NCI-H2171 treated with DMSO at 0.1 percent for 48 hours (cell line): ENCODE measurements around the gene HOXD12.
A peak's percentile ranks its signal among the peaks of the same experiment; 100 is the strongest.

Experiments
- DNase-seq: peaks from one replicate; lab custom pipeline; 2025; lab: John Stamatoyannopoulos, UW

The HOXD12 gene

DNA sequence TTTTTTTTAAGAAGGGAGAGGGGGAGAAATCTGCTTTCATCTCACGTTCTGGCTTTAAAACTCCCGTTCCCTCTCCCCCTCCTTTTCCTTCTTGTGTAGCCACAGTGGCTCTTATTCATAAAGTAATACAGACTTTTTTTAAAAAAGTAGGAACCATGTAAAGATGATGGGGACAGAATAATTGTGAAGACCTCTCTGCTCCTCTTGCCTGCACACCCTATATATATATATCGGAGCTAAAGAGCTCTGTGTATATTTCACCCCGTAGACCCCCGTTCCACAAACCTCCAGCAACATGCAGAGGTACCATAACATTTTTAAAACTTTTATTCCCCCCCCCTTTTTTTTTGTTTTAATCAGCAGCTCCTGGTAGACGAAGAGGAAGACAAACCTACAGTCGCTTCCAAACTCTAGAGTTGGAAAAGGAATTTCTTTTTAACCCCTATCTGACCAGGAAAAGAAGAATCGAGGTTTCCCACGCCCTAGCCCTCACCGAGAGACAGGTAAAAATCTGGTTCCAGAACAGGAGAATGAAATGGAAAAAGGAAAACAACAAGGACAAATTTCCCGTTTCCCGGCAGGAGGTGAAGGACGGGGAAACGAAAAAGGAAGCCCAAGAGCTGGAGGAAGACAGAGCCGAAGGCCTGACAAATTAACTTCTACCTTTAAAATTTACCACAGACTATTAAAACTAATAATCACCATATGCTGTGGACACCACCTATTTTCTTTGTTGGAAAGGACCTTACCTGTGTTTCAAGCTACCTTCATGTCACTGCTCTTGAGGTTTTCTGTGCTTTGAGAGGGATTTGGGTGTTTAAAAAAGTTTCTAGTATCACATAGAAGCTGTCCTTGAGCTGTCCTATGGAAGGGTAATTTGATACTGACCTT is 31.6 kb downstream of the HOXD12 start:
- no peak for DNase-seq

DNA sequence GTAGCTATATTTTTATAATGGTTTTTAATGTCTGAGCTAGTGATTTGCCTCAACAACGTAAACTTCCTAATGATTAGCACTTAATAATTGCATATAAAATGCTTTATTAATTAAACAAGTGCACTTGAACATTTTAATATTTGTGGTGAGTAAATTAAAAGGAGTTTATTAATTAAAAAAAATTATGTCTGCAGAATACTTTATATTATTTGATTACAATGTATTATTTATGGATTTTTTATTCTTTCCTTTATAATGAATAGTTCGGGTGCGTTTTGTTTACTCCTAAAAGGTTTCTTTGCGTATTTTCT is 32.2 kb downstream of the HOXD12 start:
- no peak for DNase-seq

DNA sequence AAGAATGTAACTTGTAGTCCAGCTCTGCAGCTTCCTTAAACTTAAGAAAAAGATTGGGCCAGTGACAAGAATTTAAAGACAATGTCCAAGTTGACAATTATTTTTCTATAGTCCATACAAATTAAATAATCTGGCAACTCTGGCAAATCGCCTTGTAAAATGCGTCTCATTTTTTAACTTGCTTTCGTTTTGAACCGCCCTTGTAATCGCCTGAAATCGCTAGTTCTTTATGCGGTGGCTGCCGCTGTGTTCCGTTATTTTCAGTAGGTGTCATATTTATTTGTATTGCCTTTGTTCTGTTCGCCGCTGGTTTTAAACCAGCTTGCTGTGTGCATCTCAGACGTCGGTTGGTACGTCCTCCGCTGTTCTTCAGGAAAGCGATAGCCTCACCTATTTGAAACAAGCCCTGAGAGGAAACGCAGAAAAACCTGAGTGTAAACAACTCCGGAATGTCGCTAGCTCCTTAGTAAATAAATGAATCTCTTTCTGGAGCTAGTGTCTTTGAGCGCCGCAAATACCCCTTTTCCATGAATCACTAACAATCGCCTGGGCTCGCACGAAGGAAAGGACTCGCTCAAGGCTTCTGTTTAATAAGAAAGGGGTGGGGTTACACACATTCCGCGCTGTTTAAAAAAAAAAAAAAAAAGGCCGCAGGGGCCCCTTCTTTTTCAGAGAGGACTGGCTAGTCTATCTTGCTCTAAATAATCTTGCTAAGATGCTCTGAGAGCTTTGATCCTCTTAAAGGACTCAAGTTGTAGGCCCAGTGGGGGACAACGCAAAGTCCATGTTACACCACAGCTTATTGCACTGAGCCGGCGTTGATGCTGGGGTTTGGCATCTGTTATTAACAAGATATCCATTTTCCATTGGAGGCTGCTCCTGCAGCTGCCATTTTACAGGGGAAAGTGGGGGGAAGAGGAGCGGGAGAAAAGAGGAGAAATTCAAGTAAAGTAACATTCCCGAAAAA is 32.9 kb downstream of the HOXD12 start:
- no peak for DNase-seq

DNA sequence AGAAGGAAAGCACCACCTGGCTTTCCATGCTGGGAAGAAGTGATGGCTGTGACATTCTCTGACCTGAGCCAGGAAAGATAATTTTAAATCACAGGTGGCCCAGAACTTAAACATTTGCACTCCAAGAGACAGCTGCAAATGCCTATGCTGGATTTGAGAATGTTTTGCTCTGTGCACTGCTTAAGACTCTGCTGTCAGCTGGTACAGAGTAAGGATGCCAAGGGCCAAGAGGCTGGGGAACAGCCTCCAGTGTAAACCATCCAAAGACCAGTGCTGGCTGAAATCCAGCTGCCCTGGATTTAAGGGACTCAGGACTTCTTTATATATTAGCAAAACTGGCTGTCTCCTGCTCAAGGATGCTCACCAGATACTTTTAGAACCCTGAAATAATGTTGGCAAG is 33.8 kb downstream of the HOXD12 start:
- DNase-seq, result no peak

DNA sequence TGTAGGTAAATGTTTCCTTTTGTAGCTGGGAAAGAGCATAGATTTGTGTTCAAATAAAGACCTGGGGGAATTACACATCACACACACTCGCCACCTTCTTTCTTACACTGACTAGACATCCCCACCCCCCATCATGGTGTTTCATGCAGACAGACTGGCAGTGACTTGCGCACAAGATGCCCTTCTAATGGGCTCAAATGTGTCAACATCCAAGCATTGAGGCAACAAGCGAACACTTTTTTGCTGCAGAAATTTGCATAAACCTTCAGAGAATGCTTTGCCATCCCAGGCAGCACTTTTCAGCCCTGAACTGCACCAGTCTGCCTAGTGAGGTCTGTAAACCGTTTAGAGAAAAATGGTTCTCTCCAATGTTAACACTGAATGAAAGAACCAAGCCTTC is 34.4 kb downstream of the HOXD12 start:
- DNase-seq, result no peak

DNA sequence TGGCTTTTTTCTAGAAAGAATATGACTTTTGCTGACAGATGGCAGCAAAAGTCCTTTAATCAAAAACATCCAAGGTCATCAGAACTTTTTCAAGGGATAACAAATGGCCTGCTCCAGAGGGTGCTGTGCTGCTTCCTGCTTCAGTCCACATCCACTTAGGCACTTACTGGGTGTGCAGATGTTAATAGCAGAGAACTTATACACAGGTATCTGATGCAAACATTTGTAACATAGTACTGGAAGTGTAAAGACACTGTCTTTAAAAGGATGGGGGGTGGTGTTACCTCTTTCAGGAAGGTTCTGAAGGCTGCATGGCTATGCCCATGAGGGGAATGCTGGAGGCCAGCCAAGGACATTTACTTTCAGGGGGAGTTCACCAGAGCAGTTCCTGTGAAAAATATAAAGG is 35.4 kb downstream of the HOXD12 start:
- peak; percentile 29 for DNase-seq

DNA sequence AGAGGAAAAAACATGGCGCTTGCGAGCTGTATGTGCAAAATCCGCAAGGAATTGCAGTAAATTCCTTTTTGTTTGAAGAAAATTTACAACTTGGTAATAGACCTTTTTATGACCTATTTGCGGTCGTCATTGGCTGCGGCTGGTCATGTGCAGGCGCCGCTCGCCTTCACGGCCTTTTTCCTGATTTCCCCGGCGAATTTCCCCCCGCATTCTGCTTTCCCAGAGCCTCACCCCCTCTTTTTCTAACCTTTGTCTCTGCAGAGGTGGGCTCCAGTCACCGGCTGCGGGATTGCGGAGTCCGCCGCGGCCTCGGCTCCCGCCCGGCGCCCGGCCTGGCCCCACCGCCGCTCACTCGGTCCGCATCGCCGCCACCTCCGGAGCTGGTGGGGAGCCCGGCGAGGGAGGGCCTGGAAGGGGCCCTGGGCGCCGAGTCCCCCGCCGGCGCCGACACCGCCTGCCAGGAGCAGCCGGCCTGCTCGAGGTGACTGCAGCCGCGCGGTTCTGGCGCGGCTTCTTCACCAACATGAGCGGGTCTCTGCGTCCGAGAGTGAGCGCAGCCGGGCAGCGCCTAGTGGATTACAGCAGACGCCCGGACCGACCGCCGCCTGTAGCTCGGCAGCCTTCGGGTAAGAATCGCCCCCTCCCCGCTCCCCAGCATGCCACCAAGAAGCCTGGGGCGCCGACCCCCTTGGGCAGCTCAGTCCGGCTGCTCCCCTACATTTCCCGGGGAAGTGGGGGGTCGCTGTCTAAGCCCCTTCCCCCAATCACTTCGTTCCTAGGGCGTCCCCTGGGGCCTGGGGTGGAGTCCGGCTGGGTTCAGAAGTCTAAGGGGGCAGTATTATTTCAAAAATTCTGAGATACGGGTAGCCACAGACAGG is 37.0 kb downstream of the HOXD12 start:
- DNase-seq, result no peak

DNA sequence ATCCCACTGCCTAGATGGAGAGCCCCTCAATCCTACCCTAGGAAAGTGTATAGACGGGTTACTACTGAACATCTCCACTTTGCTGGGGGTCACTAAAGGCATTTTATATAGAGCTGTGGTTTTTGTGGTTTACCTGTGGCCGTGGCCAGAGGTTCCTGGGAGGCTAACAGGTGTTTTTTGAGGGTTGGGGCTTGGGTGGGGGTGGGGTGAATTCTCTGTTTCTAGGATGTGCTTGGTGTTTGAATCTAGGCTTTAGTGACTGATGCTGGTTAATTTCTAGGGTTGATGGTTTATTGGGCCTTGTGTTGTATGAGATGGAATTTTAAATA is 37.6 kb downstream of the HOXD12 start:
- DNase-seq, result no peak

DNA sequence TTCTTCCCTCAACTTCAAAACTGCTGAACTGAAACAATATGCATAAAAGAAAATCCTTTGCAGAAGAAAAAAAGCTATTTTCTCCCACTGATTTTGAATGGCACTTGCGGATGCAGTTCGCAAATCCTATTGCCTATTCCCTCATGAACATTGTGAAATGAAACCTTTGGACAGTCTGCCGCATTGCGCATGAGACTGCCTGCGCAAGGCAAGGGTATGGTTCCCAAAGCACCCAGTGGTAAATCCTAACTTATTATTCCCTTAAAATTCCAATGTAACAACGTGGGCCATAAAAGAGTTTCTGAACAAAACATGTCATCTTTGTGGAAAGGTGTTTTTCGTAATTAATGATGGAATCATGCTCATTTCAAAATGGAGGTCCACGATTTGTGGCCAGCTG is 38.3 kb downstream of the HOXD12 start:
- no peak for DNase-seq

DNA sequence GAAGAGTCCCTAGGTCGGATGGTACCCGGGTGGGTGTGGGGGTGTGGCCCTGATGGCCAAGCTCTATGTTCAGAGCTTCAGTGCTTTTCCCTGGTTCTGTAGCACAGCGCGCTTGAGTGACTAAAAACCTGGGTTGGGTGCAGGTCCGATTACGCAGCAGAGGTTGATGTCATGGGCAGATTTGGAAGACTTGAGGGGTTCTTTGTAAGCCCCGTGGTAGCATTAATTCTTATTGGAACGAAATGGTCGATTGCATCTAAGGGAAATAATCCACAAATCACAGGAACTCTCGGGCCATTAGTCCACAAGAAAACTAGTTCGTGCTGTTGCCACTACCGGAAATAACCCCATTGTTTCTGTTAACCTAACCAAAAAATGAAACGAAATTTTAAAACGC is 38.9 kb downstream of the HOXD12 start:
- no peak for DNase-seq

DNA sequence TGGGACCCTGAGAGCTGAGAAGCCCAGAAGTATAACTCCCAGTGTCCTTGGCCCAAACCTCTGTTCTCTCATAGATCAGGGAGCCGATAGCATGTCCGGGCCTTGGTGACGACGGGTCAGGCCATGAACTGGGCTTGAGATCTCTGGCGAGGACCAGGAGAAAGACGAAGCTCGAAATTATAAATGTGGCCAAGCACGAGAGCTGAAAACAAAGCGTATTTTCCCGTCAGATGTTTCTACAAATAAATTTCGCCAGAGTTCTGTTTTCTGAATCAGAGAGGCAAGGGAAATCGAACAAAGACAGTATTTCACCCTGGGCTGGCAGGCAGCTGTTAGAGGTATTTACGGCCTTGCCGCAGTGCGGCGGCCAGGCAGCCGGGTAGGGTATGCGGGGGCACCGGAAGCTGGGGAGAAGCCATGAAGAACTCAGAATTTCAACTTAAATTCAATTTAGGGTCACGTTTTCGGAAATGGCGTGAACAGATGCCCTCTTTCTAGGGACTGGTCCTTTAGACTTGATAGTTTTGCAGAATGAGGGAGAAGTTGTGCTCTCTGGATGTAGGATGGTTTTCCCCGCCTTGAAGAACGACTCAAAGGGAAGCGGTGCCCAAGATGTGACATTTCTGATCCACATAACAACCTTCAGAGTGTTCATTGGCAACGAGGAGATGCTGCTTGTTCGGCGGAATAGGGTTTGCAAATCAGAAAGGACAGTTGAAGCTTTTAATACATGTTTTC is 39.5 kb downstream of the HOXD12 start:
- no peak for DNase-seq

DNA sequence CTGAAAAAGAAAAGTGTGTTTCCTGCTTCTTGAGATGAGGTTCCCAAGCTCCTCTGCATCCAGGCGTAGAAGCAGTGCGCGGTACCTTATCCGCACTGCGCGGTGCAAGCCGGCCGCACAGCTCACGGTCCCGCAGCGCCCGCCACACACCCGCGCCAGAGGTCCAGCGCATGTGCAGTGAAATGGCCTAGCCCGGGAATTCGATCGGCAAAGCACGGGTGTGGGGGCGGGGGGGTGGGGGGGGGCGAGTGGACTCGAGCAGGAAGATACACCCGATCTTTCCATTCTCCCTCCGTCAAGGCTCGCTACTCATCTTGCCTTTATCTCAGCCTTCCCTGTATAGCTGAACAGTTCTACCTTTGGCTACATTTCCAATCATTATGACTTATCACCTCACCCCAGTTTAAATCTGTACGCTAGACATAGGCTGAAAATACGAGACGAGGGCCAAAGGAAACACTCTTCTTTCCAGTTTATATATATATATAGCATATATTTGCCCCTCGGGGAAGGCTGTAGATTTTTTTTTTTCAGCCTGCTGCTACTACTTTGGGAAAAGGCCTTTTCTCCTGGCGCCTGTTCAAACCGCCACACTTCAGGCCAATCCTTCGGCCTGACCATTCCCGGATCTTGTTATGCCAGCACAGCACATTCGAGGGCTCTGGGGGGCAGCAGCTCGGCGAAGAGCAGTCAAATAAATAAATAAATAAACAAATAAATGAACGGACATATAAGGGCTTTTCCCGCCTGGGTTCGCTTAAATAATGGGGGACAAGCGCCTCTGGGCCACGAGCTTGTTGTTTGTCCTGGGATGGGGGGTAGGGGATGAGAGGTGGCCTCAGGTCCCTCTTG is 40.3 kb downstream of the HOXD12 start:
- no peak for DNase-seq

DNA sequence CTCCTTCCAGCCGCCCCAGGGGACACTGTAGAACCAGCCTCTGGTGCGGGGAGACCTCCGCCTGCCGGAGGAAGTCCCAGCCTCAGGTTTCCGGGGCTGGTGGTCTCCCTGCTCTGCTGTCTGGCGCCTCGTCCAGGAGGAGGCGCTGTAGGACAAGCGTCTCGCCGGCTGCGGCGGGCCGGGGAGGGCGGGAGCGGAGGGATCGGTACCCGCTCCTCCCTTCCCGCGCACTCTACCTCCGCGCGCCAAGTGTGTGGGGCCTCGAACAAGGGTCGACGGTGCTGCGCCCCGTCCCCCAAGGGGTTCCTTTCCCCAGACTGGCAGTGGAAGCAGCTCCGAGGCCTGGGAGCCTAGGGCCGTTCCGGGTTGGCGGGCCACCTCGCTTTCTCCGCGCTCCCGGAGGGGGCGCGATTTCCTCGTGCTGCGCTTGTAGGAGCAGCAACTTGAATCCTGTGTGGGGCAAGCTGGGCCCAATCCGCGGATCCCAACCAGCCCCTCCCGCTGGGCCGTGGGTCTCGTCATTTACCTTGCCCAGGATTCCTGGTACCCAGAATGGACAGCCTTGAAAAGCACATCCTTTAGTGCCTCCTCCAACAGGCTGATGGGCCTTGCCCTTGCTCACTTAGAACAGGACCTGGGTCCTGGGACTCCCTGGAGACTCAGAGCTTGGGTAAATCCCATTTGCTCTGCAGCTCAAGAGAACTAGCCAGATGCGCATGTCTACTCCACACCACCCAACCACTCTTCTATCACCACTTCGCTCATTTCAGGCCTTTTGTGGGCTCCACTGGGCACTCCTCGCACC is 41.1 kb downstream of the HOXD12 start:
- peak; percentile 78 for DNase-seq

DNA sequence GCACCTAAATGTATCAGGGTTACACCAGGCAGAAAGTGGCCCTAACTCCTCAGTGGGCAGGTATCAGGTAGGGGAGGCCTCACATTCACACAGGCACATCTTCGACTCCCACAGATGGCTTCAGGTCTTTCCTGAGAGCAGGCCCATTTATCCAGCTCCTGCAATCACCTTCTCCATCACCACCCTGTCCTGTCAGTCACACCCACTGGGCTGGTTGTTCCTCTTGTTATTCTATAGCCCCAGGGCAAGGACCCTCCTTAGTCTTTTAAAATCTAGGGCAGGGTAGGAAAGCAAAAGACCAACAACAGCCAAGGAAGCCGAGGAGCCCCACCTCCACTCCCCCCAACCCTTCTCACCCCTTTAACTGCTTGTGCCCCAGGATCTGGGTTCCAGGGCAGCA is 42.7 kb downstream of the HOXD12 start:
- no peak for DNase-seq

DNA sequence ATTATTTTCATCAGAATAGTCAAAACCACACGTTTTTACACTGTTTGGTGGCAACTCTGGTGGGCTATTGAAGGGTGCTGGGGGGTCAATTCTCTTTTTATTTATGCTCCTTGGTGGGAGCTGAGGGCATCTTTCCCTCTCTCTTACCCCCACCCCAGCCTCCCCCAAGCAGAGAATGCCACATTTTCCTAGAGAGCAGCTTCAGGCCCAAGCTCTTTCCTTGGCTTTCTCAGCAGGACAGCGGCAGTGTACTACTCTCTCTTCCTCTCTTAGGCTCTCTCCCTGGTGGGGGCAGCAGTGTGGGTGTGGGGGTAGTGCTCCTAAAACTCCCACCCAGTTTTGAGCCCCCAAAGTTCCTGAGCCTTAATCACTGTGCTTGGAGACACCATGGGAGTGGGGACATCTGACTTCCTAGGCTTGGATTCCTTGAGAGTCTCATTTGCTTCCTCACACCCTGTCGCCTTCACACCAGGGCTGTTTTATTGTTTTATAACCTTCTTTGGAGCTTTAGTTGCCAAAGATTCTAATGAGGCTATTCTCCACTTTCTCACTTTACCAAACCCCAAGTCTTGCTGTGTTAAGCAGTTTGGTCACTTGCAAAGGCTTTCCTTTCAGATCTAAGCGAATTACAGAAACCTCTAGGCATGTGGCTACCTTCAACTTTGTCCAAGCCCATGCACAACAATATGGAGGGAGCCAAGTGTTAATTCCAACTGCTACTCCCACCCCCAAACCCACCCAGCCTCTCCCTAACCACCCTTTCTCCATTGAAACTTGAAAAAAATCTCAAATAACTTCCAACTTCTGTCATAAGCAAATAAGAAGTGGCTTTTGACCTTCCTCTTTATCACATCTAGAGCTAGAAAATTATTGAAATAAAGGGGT is 45.7 kb downstream of the HOXD12 start:
- no peak for DNase-seq

DNA sequence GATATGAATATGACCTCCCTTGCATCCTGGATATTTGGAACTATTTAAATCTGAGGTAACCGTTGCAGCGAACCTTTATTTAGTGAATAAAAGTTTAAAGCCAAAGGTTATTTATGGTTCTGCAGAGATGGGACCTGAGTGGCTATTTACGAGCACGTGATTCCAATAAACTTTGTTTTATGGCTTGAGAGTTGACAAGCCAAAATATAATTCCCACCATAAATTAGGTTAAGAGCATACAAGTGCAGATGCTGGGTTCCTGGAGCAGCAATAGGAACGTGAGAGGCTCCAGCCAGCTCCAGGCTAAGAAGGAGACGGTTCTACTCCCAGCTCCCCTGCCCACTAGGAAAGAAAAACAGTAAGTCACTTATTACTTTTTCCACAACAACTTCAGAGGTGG is 46.5 kb downstream of the HOXD12 start:
- no peak for DNase-seq

DNA sequence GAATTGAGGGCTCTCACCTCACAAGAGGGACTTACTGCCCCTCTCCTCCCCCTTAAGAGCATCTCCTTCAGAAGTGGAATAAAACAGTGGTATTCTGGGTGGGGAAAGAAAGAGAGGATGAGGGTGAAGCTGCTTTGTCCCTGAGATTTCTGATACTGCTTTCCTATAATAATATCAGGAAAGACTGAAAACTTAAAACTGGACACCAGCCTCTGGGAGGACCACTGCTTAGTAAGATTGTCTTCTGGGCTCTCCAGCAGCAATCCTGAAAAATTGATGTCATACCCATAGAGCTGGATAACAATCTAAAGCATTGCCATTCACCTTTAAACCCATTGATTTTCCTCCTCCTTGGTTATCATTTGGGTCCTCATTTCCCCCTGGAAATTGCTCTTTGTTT is 47.0 kb downstream of the HOXD12 start:
- no peak for DNase-seq

DNA sequence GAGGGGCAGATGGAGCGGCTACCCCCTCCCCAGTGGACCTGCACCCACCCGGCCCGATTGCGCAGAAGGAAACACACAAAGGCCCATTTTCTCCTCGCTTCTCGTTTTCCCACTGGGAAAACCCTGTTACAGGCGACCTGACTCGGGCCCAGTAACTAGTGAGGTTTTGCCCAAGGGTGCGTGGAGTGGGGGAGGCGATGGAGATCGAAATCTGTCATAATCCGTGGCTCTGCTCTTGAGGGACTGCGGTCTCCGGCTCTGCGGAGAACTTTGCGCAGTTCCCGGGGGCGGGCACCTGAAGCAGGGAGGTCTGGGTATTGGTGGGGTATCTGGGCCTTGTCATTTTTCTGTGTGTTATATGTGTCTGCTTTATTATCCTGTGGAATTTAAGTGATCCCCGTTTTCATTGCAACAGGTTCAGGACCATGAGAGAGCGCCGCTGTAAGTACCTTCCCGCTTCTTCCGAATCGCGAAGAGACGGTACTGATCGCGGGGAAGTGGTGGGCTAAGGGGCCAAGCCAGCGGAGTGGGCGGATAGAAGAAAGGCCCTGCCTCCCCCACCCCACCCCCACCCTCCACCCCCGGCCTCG is 47.7 kb downstream of the HOXD12 start:
- DNase-seq, result no peak
